ENCODE results near the gene MCIDAS.

- no peak for TF ChIP-seq CTCF (optimal IDR thresholded peaks at IDR 0.05 in 1 of 3, IDR thresholded peaks at IDR 0.05 in 1 of 3, conservative IDR thresholded peaks at IDR 0.05 in 1 of 3; ENCODE audit: extremely low read depth in 1 of 3, insufficient read depth in 2 of 3, low read length in 3 of 3)
- TF ChIP-seq EZH2 (IDR thresholded peaks at IDR 0.05; ENCODE audit: low read length) = no peak
These were observed 15.8 kb downstream of the MCIDAS start for GRCh38 chr5:55211184-55211874.

Data from keratinocyte (primary cell).